Stimulated activated CD4-positive, alpha-beta T cell treated with anti-CD3 and anti-CD28 coated beads, Interleukin-2, amount 100 ng/mL, for 48 hours (primary cell): ENCODE data around the gene KCNH8.

ENCODE experiments used
- DNase-seq, 2 donors: peaks; one replicate each; pipeline ENCODE4 v3.0.0-alpha.2; 2020

Gene KCNH8

DNA sequence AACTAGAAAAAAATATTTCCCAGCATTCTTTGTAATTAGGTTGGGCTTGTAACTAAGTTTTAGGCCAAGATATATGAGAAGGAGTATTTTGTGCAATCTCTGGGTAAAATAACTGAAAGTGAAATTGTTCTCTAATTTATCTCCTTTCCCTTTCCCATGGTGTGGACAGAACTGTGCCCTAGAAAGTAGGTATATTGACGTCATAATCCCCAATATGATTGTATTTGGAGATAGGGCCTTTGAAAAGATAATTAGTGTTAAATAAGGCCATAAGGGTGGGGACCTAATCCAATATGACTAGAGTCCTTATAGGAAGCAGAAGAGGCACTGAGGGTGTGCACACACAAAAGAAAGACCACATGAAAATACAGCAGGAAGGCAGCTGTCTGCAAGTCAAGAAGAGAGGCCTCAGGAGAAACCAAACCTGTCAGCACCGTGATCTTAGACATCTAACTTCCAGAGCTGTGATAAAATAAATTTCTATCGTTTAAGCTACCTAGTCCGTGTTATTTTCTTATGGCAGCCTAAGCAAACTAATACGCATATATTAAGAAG lies 106.6 kb downstream of the KCNH8 start:
- DNase-seq, result no peak

DNA sequence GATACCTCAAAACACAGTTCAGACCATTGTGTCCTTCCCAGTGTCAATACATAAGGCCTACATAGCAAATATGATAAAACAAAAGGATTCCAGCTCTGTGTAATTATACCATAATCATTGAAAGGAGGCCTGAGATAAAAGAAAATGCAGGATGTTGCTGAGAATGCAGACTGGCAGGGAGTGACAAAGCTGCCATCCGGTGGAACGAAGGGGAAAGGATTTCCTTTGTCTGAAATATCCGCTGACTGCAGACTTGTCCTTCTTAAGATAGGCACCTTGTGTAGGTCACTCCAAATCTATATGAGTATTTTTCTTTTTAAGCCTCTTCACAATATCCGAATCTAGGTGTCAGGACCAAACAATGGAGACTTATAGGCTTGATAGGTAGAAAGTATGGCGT lies 108.0 kb downstream of the KCNH8 start:
- no peak for DNase-seq

DNA sequence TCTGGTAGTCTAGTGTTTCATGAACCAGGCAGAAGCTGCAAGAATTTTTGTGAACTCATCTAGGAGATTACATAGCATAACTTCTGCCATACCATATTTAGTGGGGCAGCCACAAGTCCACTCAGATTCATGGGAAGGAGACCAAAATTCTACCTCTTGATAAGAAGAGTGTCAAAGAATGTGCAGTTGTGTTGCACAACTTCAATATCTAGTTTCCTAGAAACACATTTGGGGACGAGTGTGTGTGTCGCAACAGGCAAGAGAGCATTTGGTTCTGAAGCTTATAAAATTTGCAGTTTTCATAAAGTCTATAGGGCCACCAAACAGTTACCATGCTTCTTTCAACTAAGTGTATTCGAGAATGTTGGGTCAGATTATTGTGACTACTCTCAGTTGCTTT lies 115.3 kb downstream of the KCNH8 start:
- no peak for DNase-seq

DNA sequence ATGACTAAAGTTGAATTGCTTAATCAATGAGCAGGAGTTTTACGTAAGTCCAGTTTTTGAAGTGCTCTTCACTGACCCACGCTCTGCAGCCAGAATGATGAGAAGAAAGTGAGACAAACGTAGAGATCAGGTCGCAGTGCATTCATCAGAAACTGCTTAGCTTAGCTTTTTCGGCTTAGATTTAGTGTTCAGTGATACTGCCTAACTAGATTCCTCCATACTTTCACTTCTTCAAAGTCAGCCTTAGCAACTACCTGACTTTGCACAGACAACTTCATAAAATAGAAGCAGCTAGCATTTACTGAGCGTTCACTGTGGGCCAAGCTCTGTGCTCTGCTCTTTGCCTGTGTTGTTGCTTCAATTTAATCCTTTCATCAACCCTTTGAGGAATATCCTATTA lies 116.1 kb downstream of the KCNH8 start:
- no peak for DNase-seq

GRCh38 chr3:19267040-19267439 lies 118.7 kb downstream of the KCNH8 start:
- no peak for DNase-seq

- no peak for DNase-seq
Measured at GRCh38 chr3:19270481-19270880, 122.2 kb downstream of the KCNH8 start.

DNA sequence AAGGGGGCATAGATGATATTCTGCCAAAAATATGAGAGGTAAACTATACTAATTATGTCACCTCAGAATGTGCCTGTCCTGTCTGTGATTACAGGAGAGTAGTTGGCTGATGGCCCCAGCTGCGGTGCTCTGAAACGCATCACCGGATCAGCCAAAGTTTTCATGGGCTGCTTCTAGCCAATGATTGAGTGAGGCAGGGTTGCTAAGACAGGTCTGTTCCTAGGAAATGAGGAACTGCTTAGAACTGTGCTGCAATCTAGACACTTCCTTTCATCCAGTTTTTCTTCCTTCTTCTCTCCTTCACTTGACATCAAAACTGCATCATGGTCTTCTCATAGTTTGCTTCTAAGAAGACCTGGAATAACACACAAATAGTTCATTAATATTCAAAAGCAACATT lies 124.0 kb downstream of the KCNH8 start:
- no peak for DNase-seq

DNA sequence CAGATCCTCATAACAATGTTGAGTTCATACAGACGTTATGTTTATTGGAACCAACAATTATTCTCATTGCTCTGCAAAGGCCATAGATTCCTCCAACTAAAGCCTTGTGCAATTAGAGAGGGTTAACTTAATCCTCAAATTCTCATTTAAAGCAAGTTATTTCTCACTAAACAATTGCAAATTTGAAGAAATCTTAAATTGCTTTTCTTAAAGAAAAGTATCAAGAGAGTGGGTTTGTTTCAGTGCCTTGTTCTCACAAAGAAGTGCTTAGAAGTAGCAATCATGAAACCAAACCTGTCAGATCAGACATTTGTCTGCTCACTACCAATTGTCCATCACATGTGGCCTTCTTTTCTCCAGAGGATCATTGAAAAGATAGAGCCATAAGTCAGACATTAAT lies 124.8 kb downstream of the KCNH8 start:
- DNase-seq, result no peak

DNA sequence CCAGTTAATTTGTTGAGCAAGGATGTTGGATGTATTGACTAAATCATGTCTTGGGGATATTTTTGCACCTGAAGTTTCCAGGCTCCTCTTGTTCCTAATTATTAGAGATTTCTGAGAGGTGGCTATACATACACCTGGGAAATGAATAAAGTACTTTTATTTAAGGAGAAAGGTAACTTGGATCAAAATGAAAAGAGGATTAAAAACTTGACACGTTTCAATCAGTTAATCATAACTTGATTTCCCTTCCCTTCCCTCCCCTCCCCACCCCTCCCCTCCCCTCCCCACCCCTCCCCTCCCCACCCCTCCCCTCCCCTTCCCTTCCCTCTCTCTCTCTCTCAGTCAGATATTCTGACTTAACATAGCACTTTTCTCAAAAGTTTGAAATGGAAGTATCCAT lies 126.3 kb downstream of the KCNH8 start:
- DNase-seq, result no peak

- DNase-seq, result no peak
Measured at GRCh38 chr3:19284974-19285373, 136.7 kb downstream of the KCNH8 start.

- DNase-seq, result no peak
Measured at GRCh38 chr3:19293295-19293694, 145.0 kb downstream of the KCNH8 start.

DNA sequence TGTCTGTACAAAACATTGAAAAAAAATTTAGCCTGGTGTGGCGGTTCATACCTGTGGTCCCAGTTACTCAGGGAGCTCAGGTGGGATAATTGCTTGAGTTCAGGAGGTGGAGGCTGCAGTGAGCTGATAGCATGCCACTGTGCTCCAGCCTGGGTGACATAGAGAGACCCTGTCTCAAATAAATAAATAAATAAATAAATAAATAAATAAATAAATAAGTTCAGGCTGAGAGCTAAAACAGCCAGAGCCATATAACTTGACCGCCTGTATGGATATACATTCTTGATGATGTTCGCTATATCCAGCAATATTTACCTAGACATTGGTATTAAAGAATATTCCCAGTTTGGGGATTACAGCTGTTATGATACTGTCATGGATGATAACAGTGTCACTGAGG lies 146.9 kb downstream of the KCNH8 start:
- no peak for DNase-seq

DNA sequence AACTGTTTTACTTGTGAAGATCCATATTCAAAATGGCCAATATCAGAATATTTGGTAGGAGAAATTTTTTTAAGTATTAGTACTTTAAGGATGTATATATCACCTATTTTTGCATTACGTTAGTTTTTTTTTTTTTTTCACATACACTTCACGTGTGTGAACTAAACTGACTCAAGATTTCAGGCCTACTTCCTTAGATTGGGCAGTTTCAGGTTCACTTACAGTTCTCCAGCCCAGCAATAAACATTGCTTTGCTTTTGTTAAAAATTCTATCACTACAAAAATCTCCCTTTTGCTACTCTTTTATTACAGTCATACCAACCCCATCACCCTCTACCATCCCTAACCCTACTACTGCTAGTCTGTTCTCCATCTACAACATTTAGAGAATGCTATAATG lies 183.6 kb downstream of the KCNH8 start:
- DNase-seq, result no peak

DNA sequence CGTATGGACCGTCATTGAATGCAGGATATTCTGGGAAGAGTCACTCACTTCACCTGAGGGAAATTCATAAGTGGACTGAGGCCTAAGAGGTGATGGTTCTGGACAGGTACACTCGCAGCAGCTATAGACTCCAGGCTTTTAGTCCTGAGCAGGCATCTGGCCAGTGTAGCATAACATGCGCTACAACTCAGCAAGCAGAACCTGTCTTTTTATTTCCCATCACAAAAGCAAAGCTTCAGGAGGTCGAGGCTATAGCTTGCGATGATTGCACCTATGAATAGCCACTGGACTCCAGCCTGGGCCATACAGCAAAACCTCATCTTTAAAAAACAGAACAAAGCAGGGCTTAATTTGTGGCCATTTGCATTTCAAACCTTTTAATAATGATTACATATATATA lies 185.8 kb downstream of the KCNH8 start:
- no peak for DNase-seq

GRCh38 chr3:19338769-19339168 lies 190.5 kb downstream of the KCNH8 start:
- no peak for DNase-seq

- no peak for DNase-seq
Measured at GRCh38 chr3:19342389-19342788, 194.1 kb downstream of the KCNH8 start.

DNA sequence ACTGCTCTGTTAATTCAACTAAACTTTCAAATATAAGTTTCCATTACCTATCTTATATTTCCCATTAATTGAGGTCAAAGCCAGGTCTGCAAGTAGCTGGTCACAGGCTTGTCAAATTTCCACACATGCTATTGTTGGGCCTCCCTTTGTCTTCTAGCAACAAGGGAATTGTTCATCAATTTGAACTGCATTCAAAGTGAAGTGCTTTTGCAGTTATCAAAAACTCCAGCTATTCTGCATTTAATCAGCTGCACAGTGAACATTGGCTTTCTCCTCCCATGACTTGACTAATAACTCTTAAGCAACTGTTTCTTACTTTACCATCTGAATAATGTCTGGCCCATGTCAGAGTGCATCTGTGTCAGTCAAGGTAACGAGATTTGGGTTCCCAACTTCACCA lies 198.4 kb downstream of the KCNH8 start:
- DNase-seq, result no peak

DNA sequence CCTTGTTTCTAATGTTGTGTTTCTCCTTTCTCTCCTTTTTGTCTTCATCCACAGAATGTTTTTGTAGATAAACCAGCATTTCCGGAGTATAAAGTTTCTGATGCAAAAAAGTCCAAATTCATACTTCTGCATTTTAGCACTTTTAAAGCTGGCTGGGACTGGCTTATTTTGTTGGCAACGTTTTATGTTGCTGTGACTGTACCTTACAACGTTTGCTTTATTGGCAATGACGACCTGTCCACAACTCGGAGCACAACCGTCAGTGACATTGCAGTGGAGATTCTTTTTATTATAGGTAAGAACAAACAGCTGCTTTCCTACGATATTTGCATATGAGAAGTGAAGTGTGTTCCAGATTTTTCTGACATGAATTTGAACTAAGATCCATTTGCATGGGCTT lies 199.4 kb downstream of the KCNH8 start:
- DNase-seq, result no peak

GRCh38 chr3:19348500-19348899 lies 200.2 kb downstream of the KCNH8 start:
- no peak for DNase-seq

GRCh38 chr3:19348941-19349564 lies 200.7 kb downstream of the KCNH8 start:
- no peak for DNase-seq

DNA sequence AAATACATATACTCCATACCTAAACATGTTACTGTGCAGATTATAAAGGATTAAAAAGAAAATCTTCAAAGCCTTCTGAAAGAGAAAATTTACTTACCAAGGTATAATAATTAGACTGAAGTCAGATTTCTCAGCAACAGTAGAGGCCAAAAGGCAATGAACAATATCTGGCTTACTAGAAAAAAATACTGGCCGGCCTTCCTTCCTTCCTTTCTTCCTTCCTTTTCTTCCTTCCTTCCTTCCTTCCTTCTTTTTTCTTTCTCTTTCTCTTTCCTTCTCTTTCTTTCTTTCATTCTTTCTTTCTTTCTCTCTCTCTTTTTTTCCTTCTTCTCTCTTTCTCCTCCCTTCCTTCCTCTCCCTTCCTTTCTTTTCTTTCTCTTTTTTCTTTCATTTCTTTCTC lies 209.6 kb downstream of the KCNH8 start:
- DNase-seq, result no peak

GRCh38 chr3:19363071-19363470 lies 214.8 kb downstream of the KCNH8 start:
- DNase-seq, result no peak

- no peak for DNase-seq
Measured at GRCh38 chr3:19364148-19364547, 215.8 kb downstream of the KCNH8 start.

- no peak for DNase-seq
Measured at GRCh38 chr3:19365471-19365870, 217.2 kb downstream of the KCNH8 start.

DNA sequence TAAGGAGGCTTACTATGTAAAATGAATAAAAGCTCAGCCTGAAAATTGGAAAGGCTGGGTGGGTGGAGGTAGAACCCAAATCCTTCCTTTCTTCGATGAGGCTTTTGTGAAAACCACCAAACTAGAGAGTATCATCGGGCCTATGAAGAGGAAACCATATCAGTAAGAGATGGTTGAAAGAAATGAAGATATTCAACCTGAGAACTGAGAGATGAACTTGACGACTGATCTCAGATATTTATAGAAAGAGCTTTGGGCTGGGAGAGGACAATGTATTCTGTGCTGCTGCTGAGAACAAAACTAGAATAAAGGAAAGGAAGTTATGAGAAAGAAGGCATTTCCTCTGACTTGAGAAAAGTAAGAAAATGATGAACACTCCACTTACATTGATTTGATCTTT lies 236.6 kb downstream of the KCNH8 start:
- no peak for DNase-seq
